ENCODE measurements around the gene ALOX5. TPM values are rescaled to one million over a fixed set of nuclear protein-coding genes. Genes with fewer than 3 reads are reported as not detected.
"Not testable (repeated sequence)": the region's sequence is repeated elsewhere in the genome, so short reads cannot be mapped to it uniquely, and the experiment has no call there.

Gene ALOX5
- polyA plus RNA-seq (2012; rRNA removed), result not detected in 2 replicates
- not detected in 2 replicates for polyA plus RNA-seq (2012; cell fraction: cytosol; rRNA removed)
- not detected in 2 replicates for polyA plus RNA-seq (2012; cell fraction: nucleus; rRNA removed)

DNA sequence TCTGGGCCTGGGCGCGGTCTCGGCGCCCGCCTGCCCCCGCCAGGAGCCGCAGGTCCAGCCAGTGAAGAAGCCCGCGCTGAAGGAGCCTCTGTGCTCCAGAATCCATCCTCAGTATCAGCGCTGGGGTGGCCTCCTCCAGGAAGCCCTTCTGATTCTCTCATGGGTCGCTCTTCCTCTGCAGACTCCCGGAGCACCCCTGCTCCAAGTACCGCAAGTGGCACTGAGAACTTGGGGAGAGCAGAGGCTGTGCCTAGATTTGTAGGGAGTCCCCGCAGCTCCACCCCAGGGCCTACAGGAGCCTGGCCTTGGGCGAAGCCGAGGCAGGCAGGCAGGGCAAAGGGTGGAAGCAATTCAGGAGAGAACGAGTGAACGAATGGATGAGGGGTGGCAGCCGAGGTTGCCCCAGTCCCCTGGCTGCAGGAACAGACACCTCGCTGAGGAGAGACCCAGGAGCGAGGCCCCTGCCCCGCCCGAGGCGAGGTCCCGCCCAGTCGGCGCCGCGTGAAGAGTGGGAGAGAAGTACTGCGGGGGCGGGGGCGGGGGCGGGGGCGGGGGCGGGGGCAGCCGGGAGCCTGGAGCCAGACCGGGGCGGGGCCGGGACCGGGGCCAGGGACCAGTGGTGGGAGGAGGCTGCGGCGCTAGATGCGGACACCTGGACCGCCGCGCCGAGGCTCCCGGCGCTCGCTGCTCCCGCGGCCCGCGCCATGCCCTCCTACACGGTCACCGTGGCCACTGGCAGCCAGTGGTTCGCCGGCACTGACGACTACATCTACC, at the start of gene ALOX5:
Gene ALOX5 (plus strand): TSS at position 641 of the 774 bp plus-strand sequence. CDS start 64 bp downstream, at position 705.
- Histone ChIP-seq H3K4me2 (peak within 1 kb of the TSS; percentile 44), H3K4me3 (ENCODE audit: low read depth in 2 of 2, low read length in 1 of 2) (peak within 1 kb of the TSS in 1 of 2 experiments; percentile 9; a peak in 1 of 4 replicates), H3K9me3 (no peaks in the 10 kb centered on the region), H3K27me3 (ENCODE audit: insufficient read depth) (peaks cover 58% of the 10 kb centered on the region), H3F3A (replicated peaks; ENCODE audit: insufficient read depth) (no peaks in the 10 kb centered on the region), H3K27ac (ENCODE audit: low read depth in 2 of 2, low read length in 1 of 2) (no peak within 1 kb of the TSS), H3K9ac (no peak within 1 kb of the TSS), H3K4me1 (ENCODE audit: control insufficient read depth in 1 of 2, insufficient read depth in 2 of 2, low read depth in 1 of 2, low read length in 1 of 2) (peaks cover 0 to 2% of the 10 kb centered on the region in 2 experiments; a peak in 1 of 4 replicates), H3K36me3 (replicated peaks in 1 of 2; ENCODE audit: control insufficient read depth in 1 of 2, insufficient read depth in 2 of 2, low read length in 1 of 2) (no peaks in the 10 kb centered on the region), H3K79me2 (ENCODE audit: insufficient read depth) (no peaks in the 10 kb centered on the region), H3K9me2 (no peaks in the 10 kb centered on the region), H4K20me1 (ENCODE audit: insufficient read depth) (no peaks in the 10 kb centered on the region), H2AFZ (ENCODE audit: low read depth) (no peak within 1 kb of the TSS)
- WGBS (ENCODE audit: low lambda C conversion rate), result 3% methylated on average over 33 of the region's 59 CpGs
- CTCF ChIA-PET, result no interaction called here
- DNase-seq, result peak; percentile 66
- POLR2A ChIA-PET, result no interaction called here
- TF ChIP-seq EZH2phosphoT487 (IDR thresholded peaks at IDR 0.05; ENCODE audit: borderline replicate concordance, low read depth), result 0 out of 2 replicates have a peak, but pooled peaks have one; percentile 12
- TF ChIP-seq GATA2 (CRISPR knock-in tag; IDR thresholded peaks at IDR 0.05), result no peak

DNA sequence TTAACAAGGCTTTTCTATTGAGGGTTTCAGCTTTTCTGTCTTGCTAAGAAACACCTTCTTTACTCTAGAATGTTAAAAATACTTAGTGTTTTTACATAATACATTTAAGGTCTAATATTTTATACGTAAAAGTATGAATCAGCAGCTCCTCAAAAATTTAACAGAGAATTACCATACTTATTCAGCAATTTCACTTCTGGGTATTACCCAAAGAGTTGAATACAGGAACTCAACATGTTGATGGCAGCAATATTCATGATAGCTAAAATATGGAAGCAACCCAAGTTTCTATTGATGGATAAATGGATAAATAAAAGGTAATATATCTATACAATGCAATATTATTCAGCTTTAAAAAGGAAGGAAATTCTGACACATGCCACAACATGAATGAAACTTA, 48.9 kb upstream of the ALOX5 start:
- WGBS (ENCODE audit: low lambda C conversion rate), result 0% methylated on average over 1 of the region's 1 CpG

DNA sequence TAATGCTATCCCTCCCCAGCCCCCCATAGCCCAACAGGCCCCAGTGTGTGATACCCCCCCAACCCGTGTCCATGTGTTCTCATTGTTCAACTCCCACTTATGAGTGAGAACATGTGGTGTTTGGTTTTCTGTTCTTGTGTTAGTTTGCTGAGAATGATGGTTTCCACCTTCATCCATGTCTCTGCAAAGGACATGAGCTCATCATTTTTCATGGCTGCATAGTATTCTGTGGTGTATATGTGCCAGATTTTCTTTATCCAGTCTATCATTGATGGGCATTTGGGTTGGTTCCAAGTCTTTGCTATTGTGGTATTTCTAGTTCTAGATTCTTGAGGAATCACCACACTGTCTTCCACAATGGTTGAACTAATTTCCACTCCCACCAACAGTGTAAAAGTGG, 47.2 kb upstream of the ALOX5 start:
- DNase-seq; H3K9me3 ChIP-seq; H3K4me2 ChIP-seq; CTCF ChIA-PET; POLR2A ChIA-PET; H3K27ac ChIP-seq (ENCODE audit: low read depth in 2 of 2, low read length in 1 of 2); H3K27me3 ChIP-seq (ENCODE audit: insufficient read depth); H3K4me1 ChIP-seq (ENCODE audit: control insufficient read depth in 1 of 2, insufficient read depth in 2 of 2, low read depth in 1 of 2, low read length in 1 of 2); H3F3A ChIP-seq (replicated peaks; ENCODE audit: insufficient read depth); H3K9ac ChIP-seq; H3K4me3 ChIP-seq (ENCODE audit: low read depth in 2 of 2, low read length in 1 of 2); H2AFZ ChIP-seq (ENCODE audit: low read depth); H3K9me2 ChIP-seq; H3K79me2 ChIP-seq (ENCODE audit: insufficient read depth); H4K20me1 ChIP-seq (ENCODE audit: insufficient read depth); H3K36me3 ChIP-seq (replicated peaks in 1 of 2; ENCODE audit: control insufficient read depth in 1 of 2, insufficient read depth in 2 of 2, low read length in 1 of 2): not testable (repeated sequence)
- WGBS (ENCODE audit: low lambda C conversion rate), result 5% methylated on average over 1 of the region's 1 CpG

More for the DNA sequence above, 48.9 kb upstream of the ALOX5 start:
- Histone ChIP-seq H3K36me3 (replicated peaks in 1 of 2; ENCODE audit: control insufficient read depth in 1 of 2, insufficient read depth in 2 of 2, low read length in 1 of 2) (no peaks in the 10 kb centered on the region), H3K9me2 (no peaks in the 10 kb centered on the region), H3K27ac (ENCODE audit: low read depth in 2 of 2, low read length in 1 of 2) (no peak overlapping the region), H3K4me3 (ENCODE audit: low read depth in 2 of 2, low read length in 1 of 2) (no peak overlapping the region), H3K9ac (no peak overlapping the region), H3K9me3 (no peaks in the 10 kb centered on the region), H3F3A (replicated peaks; ENCODE audit: insufficient read depth) (no peaks in the 10 kb centered on the region), H3K4me1 (ENCODE audit: control insufficient read depth in 1 of 2, insufficient read depth in 2 of 2, low read depth in 1 of 2, low read length in 1 of 2) (no peaks in the 10 kb centered on the region), H2AFZ (ENCODE audit: low read depth) (no peak overlapping the region), H3K27me3 (ENCODE audit: insufficient read depth) (no peaks in the 10 kb centered on the region), H4K20me1 (ENCODE audit: insufficient read depth) (no peaks in the 10 kb centered on the region), H3K79me2 (ENCODE audit: insufficient read depth) (no peaks in the 10 kb centered on the region), H3K4me2 (no peak overlapping the region)
- DNase-seq, result no peak
- ChIA-PET CTCF (no interaction called here), POLR2A (no interaction called here)
- TF ChIP-seq TAF1 (IDR thresholded peaks at IDR 0.05; ENCODE audit: borderline replicate concordance, low read depth, low read length) (no peak), MXI1 (IDR thresholded peaks at IDR 0.05; ENCODE audit: low read depth, low read length) (no peak), FOXM1 (IDR thresholded peaks at IDR 0.05; ENCODE audit: low read depth) (no peak), CHD2 (IDR thresholded peaks at IDR 0.05; ENCODE audit: low read length, partially characterized antibody) (no peak), RFX5 (IDR thresholded peaks at IDR 0.05; ENCODE audit: low read length) (no peak), NRF1 (IDR thresholded peaks at IDR 0.05; ENCODE audit: low read depth, low read length) (no peak), TCF12 (IDR thresholded peaks at IDR 0.05) (no peak)
- TF ChIP-seq, protein P1, sequence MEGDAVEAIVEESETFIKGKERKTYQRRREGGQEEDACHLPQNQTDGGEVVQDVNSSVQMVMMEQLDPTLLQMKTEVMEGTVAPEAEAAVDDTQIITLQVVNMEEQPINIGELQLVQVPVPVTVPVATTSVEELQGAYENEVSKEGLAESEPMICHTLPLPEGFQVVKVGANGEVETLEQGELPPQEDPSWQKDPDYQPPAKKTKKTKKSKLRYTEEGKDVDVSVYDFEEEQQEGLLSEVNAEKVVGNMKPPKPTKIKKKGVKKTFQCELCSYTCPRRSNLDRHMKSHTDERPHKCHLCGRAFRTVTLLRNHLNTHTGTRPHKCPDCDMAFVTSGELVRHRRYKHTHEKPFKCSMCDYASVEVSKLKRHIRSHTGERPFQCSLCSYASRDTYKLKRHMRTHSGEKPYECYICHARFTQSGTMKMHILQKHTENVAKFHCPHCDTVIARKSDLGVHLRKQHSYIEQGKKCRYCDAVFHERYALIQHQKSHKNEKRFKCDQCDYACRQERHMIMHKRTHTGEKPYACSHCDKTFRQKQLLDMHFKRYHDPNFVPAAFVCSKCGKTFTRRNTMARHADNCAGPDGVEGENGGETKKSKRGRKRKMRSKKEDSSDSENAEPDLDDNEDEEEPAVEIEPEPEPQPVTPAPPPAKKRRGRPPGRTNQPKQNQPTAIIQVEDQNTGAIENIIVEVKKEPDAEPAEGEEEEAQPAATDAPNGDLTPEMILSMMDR (IDR thresholded peaks at IDR 0.05), result no peak
- TF ChIP-seq, protein P2, sequence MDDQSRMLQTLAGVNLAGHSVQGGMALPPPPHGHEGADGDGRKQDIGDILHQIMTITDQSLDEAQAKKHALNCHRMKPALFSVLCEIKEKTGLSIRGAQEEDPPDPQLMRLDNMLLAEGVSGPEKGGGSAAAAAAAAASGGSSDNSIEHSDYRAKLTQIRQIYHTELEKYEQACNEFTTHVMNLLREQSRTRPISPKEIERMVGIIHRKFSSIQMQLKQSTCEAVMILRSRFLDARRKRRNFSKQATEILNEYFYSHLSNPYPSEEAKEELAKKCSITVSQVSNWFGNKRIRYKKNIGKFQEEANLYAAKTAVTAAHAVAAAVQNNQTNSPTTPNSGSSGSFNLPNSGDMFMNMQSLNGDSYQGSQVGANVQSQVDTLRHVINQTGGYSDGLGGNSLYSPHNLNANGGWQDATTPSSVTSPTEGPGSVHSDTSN (IDR thresholded peaks at IDR 0.05), result no peak

DNA sequence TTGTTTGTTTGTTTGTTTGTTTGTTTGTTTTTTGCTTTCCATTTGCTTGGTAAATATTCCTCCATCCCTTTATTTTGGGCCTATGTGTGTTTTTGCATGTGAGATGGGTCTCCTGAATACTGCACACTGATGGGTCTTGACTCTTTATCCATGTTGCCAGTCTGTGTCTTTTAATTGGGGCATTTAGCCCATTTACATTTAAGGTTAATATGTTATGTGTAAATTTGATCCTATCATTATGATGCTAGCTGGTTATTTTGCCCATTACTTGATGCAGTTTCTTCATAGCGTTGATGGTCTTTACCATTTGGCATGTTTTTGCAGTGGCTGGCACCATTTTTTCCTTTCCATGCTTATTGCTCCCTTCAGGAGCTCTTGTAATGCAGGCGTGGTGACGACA, 42.2 kb upstream of the ALOX5 start:
- H3K9ac ChIP-seq; H3K4me2 ChIP-seq; H3K9me2 ChIP-seq; H3K79me2 ChIP-seq (ENCODE audit: insufficient read depth); H3K27ac ChIP-seq (ENCODE audit: low read depth in 2 of 2, low read length in 1 of 2); H3K27me3 ChIP-seq (ENCODE audit: insufficient read depth); H3K36me3 ChIP-seq (replicated peaks in 1 of 2; ENCODE audit: control insufficient read depth in 1 of 2, insufficient read depth in 2 of 2, low read length in 1 of 2); H3F3A ChIP-seq (replicated peaks; ENCODE audit: insufficient read depth); DNase-seq; H3K4me3 ChIP-seq (ENCODE audit: low read depth in 2 of 2, low read length in 1 of 2); H4K20me1 ChIP-seq (ENCODE audit: insufficient read depth); H3K4me1 ChIP-seq (ENCODE audit: control insufficient read depth in 1 of 2, insufficient read depth in 2 of 2, low read depth in 1 of 2, low read length in 1 of 2); CTCF ChIA-PET; H3K9me3 ChIP-seq; POLR2A ChIA-PET; H2AFZ ChIP-seq (ENCODE audit: low read depth): not testable (repeated sequence)
- 5% methylated on average over 3 of the region's 3 CpGs for WGBS (ENCODE audit: low lambda C conversion rate)

Data from SK-N-SH (cell line).